GM12892 (cell line): Measurements from ENCODE around the gene MFSD2A.

Experiments
- POLR2A ChIP-seq: IDR thresholded peaks from 2 replicates; pipeline ENCODE4 v1.6.1; 2011; ENCODE audit warnings: low read depth, low read length, control low read depth
- POLR2AphosphoS5 ChIP-seq: IDR thresholded peaks from 2 replicates; pipeline ENCODE4 v1.6.1; 2011; ENCODE audit warnings: low read depth, low read length, control low read depth
- TAF1 ChIP-seq: IDR thresholded peaks from 2 replicates; pipeline ENCODE4 v1.6.1; 2011; ENCODE audit warnings: low read depth, mild to moderate bottlenecking, control low read depth, low read length, borderline replicate concordance

DNA sequence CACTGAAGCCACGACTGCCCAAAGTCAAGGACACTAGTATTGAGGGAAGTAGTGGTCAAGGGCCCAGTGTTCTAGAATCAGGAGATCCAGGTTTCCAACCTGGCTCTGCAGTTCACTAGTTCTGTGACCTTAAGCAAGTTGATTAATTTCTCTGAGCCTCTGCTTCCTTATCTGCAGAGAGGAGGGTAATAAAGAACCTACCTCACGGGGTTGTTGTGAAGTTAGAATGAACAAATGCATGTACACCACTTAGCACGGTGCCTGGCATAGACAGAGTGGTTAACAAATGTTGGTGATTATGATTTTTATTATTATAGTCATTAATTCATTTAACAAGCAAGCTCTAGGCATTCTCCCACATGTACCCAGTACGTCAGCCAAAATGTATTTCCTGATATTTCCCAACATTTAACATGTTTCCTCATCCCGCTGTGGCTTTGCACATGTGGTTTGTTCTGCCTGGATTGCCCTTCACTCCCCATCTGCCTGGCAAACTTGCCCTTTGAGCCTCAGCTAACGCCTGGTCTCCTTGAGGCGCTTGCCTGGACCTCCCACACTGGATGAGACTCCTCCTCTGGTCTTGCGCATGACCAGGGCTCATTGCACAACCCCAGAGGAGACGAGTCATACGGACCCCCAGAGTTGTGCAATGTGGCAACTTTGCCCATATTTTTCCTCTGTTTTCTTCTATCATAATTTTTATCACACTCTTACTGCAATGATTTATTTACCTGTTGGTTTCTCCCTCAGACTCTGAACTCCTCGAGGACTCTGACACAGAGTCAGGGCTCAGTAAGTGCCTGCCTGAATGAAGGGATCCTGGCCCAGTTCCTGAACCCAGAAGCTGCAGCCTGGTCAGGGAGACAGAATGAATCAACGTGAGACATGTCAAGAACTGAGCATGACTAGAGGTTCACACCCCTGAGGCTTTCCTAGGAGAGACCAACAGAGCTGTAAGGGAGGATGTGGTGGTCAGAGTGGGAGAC is 20.7 kb upstream of the MFSD2A start:
- TF ChIP-seq TAF1 (no peak), POLR2A (no peak), POLR2AphosphoS5 (no peak)
